Endodermal cell (in vitro differentiated cells): ENCODE results near the gene PLCE1. TPM values are rescaled to one million over a fixed set of nuclear protein-coding genes. Genes with fewer than 3 reads are reported as not detected.

Source experiments
- DNase-seq: peaks from one replicate; pipeline ENCODE4 v3.0.0-alpha.2; 2017
- H3K27ac ChIP-seq: 2 replicates; pipeline ENCODE4 v1.5.1; 2013; ENCODE audit warnings: mild to moderate bottlenecking, low read depth, low read length, moderate library complexity
- H3K27me3 ChIP-seq: 2 replicates; pipeline ENCODE4 v1.6.1; 2013; ENCODE audit warnings: mild to moderate bottlenecking, low read length, moderate library complexity; ENCODE audit not compliant: insufficient read depth, control insufficient read depth, poor library complexity, severe bottlenecking
- H3K36me3 ChIP-seq: 2 replicates; pipeline ENCODE4 v1.7.0; 2013; ENCODE audit warnings: mild to moderate bottlenecking, low read length, moderate library complexity; ENCODE audit not compliant: control insufficient read depth, insufficient read depth
- H3K4me1 ChIP-seq: one replicate; pipeline ENCODE4 v1.7.0; 2013; ENCODE audit warnings: low read length; ENCODE audit not compliant: control insufficient read depth, insufficient read depth
- H3K4me3 ChIP-seq: 2 replicates; pipeline ENCODE4 v1.5.1; 2013; ENCODE audit warnings: mild to moderate bottlenecking, low read length, moderate library complexity
- H3K9ac ChIP-seq: 2 replicates; pipeline ENCODE4 v1.6.1; 2013; ENCODE audit warnings: mild to moderate bottlenecking, low read length, moderate library complexity; ENCODE audit not compliant: poor library complexity, severe bottlenecking; ENCODE audit errors: extremely low read depth
- H3K9me3 ChIP-seq: 2 replicates; pipeline ENCODE4 v1.6.1; 2013; ENCODE audit warnings: mild to moderate bottlenecking, low read length, moderate library complexity; ENCODE audit not compliant: control insufficient read depth
- H3K27ac Mint-ChIP-seq: 2 replicates; pipeline ENCODE4 v1.8.0; 2020; ENCODE audit warnings: mixed read lengths
- H3K27me3 Mint-ChIP-seq: 2 replicates; pipeline ENCODE4 v1.8.0; 2021; ENCODE audit warnings: mild to moderate bottlenecking, mixed read lengths; ENCODE audit not compliant: insufficient read depth
- H3K36me3 Mint-ChIP-seq: 2 replicates; pipeline ENCODE4 v1.8.0; 2020; ENCODE audit warnings: low read depth, mixed read lengths
- H3K4me1 Mint-ChIP-seq: 2 replicates; pipeline ENCODE4 v1.8.0; 2020; ENCODE audit warnings: mixed read lengths
- H3K4me3 Mint-ChIP-seq: 2 replicates; pipeline ENCODE4 v1.8.0; 2020; ENCODE audit warnings: mild to moderate bottlenecking, moderate library complexity, mixed read lengths
- H3K9me3 Mint-ChIP-seq: 2 replicates; pipeline ENCODE4 v1.8.0; 2020; ENCODE audit warnings: mild to moderate bottlenecking, mixed read lengths
- WGBS, 2 experiments: methylation state at CpG; one replicate each; pipeline versions ENCODE4 v1.1.5 to v1.1.7; 2013; ENCODE audit warnings: missing lambda C conversion rate in 2 of 2, mixed read lengths in 1 of 2; ENCODE audit not compliant: insufficient coverage in 1 of 2, insufficient read length in 1 of 2; 5-methylcytosine and 5-hydroxymethylcytosine counted together
- total RNA-seq, 2 donors: library from RNA; stranded (reverse); fragmentation: NEBNext Ultra II Directional in 1 of 2; extraction: Animal tissue kit (Norgen Biotek cat#: 25700) in 1 of 2; gene quantifications; 2 replicates in 1 of 2; 3 replicates in 1 of 2; pipeline ENCODE4 v1.2.1, GENCODE V29; 2021
- TF ChIP-seq, protein P1 (sequence below): fragments of 200-600 bp; sonication (generic); conservative IDR thresholded peaks from 2 replicates; pipeline ENCODE4 v1.5.0; 2021; ENCODE audit warnings: antibody characterized with exemption, mild to moderate bottlenecking

Gene PLCE1
- total RNA-seq, 2 donors from 2014 or later: 13.1 to 14.3 TPM

DNA sequence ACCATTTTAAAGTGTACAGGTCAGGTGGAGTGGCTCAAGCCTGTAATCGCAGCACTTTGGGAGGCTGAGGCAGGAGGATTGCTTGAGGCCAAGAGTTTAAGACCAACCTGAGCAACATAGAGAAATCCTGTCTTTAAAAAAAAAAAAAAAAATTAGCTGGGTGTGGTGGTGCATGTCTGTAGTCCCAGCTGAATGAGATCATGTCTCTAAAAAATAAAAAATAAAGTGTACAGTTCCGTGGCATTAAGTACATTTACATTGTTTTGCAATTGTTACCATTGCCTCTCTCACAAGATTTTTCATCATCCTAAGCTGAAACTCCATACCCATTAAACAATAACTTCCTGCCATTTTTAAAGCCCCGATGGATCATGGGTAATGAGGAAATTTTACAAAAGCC lies 20.6 kb downstream of the PLCE1 start:
- TF ChIP-seq, protein P1, sequence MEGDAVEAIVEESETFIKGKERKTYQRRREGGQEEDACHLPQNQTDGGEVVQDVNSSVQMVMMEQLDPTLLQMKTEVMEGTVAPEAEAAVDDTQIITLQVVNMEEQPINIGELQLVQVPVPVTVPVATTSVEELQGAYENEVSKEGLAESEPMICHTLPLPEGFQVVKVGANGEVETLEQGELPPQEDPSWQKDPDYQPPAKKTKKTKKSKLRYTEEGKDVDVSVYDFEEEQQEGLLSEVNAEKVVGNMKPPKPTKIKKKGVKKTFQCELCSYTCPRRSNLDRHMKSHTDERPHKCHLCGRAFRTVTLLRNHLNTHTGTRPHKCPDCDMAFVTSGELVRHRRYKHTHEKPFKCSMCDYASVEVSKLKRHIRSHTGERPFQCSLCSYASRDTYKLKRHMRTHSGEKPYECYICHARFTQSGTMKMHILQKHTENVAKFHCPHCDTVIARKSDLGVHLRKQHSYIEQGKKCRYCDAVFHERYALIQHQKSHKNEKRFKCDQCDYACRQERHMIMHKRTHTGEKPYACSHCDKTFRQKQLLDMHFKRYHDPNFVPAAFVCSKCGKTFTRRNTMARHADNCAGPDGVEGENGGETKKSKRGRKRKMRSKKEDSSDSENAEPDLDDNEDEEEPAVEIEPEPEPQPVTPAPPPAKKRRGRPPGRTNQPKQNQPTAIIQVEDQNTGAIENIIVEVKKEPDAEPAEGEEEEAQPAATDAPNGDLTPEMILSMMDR: no peak
- H3K36me3 ChIP-seq: peaks cover 19% of the 10 kb centered on the region
- H3K27ac Mint-ChIP-seq: no peak overlapping the region
- no peak overlapping the region for H3K4me3 ChIP-seq
- no peak overlapping the region for H3K27ac ChIP-seq
- no peaks in the 10 kb centered on the region for H3K27me3 ChIP-seq
- peaks cover 17% of the 10 kb centered on the region for H3K9me3 Mint-ChIP-seq
- no peak overlapping the region for H3K9ac ChIP-seq
- no peak for DNase-seq
- H3K4me3 Mint-ChIP-seq: no peak overlapping the region
- H3K36me3 Mint-ChIP-seq: peaks cover 12% of the 10 kb centered on the region
- H3K4me1 ChIP-seq: peaks cover 6% of the 10 kb centered on the region
- peaks cover 16% of the 10 kb centered on the region for H3K9me3 ChIP-seq
- H3K27me3 Mint-ChIP-seq: peaks cover 3% of the 10 kb centered on the region
- WGBS, 2 experiments: 95 to 100% methylated on average over 2 to 3 of the region's 3 CpGs
- H3K4me1 Mint-ChIP-seq: peaks cover 17% of the 10 kb centered on the region

DNA sequence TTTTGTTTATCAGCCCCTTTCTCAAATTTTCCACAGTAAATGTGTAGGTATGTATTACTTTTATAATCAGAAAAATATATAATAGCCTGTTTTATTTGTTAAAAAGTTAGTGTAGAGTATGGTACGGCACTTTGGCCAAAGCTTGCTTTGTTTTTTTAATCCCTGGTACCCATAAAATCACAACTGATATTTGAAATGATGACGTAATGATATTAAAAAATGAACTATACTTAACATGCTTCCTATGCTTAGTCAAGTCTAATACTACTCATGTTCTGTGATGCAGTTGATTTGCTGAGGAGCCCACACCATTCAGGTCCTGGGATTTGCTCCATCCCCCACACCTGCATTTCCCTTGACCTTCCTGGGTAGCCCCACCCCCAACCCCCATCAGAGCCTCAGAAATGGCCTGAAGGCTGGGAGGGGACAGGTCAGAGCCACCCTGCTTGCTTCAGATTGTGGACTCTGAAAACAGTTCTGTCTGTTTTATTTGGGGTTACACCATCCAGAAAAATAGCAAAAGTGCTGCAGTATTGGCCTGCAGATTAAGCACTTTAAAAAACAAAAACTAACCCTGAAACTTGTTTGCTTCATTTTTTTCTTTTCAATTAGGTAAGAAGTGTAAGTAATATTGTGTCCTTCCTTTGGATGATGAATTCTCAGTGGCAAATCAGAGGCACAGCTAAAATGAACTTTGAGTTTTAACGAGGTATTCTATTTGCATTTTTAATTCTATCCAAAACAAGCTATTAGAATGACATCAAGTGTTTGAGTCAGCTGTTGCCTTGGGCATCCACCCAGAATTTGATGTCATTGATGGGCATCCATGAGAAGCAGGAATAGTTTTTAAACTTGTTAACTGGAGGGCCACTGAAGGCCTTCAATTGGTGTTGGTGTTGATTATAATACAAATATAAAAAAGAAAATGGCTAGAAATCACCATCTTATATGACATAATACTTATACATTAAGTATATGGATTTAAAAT lies 23.3 kb downstream of the PLCE1 start:
- Mint-ChIP-seq H3K36me3 (no peaks in the 10 kb centered on the region), H3K4me3 (no peak overlapping the region), H3K4me1 (peaks cover 17% of the 10 kb centered on the region), H3K27ac (no peak overlapping the region), H3K27me3 (no peaks in the 10 kb centered on the region), H3K9me3 (peaks cover 1% of the 10 kb centered on the region)
- no peaks in the 10 kb centered on the region for H3K36me3 ChIP-seq
- H3K27me3 ChIP-seq: no peaks in the 10 kb centered on the region
- no peak overlapping the region for H3K9ac ChIP-seq
- H3K27ac ChIP-seq: no peak overlapping the region
- peaks cover 6% of the 10 kb centered on the region for H3K4me1 ChIP-seq
- WGBS, 2 experiments: 75% methylated on average over 2 of the region's 3 CpGs; no CpG with 5 or more reads in 1 of the 2 experiments
- TF ChIP-seq, protein P1: no peak
- H3K9me3 ChIP-seq: no peaks in the 10 kb centered on the region
- no peak overlapping the region for H3K4me3 ChIP-seq
- peak; percentile 66 for DNase-seq

DNA sequence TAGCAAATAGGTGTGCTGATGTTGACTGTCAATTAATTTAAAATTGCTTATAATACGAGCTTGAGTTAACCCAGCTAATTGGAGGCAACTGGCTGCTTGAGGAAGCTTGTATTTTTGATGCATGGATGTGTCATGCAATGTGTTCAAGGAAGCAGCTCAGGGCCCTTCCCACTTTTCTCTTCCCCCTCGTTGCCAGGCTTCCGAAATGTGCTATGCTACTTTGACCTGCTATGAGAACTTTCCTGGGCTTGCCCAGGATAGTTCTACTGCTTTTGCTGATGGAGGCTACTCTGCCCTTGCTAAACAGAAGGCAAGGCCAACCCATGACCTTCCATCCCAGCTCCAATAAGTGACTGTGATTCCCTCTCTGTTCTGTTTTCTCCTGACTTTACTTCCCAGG lies 24.4 kb downstream of the PLCE1 start:
- WGBS, 2 experiments: 87 to 93% methylated on average over 2 to 3 of the region's 3 CpGs
- Mint-ChIP-seq H3K9me3 (peaks cover 1% of the 10 kb centered on the region), H3K4me1 (peaks cover 16% of the 10 kb centered on the region), H3K27me3 (no peaks in the 10 kb centered on the region), H3K27ac (no peak overlapping the region), H3K4me3 (no peak overlapping the region), H3K36me3 (no peaks in the 10 kb centered on the region)
- TF ChIP-seq, protein P1: no peak
- Histone ChIP-seq H3K9me3 (no peaks in the 10 kb centered on the region), H3K27ac (no peak overlapping the region), H3K4me3 (no peak overlapping the region), H3K4me1 (peaks cover 5% of the 10 kb centered on the region), H3K36me3 (no peaks in the 10 kb centered on the region), H3K27me3 (no peaks in the 10 kb centered on the region), H3K9ac (no peak overlapping the region)
- no peak for DNase-seq
